ENCODE measurements around the gene POU2F2.

DNA sequence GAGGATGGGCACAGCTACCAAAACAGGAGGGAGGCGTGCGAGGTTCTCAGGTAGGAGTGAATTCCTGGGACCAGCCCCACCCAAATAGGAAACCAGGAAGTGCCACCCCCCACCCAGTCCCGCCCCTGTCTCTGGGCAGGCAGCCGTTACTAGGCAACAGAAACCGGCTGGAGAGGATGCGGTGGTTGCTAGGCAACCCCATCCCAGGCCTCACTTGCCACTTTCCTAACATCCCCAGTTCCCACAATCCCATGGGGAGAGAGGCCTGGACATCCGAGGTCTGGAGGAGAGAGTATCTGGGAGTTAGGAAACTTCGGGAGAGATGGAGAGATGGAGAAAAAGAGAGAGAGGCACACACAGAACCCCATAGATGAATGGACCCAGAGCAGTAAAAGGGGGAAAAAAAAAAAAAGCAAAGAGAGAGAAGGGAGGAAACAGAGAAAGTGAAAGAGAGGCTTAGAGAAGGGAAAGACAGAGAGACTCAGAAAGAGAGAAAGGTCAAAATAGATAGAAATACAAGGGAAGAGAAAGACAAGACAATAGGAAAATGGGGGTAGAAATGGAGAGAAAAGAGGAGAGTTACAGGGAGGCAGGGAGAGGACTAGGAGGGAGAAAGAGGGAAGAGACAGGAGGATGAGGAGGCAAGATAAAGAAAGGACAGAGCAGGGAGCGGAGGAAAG lies 66.0 kb downstream of the POU2F2 start:
- TF ChIP-seq, protein P1, sequence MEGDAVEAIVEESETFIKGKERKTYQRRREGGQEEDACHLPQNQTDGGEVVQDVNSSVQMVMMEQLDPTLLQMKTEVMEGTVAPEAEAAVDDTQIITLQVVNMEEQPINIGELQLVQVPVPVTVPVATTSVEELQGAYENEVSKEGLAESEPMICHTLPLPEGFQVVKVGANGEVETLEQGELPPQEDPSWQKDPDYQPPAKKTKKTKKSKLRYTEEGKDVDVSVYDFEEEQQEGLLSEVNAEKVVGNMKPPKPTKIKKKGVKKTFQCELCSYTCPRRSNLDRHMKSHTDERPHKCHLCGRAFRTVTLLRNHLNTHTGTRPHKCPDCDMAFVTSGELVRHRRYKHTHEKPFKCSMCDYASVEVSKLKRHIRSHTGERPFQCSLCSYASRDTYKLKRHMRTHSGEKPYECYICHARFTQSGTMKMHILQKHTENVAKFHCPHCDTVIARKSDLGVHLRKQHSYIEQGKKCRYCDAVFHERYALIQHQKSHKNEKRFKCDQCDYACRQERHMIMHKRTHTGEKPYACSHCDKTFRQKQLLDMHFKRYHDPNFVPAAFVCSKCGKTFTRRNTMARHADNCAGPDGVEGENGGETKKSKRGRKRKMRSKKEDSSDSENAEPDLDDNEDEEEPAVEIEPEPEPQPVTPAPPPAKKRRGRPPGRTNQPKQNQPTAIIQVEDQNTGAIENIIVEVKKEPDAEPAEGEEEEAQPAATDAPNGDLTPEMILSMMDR (IDR thresholded peaks at IDR 0.05) = no peak
- no peak for TF ChIP-seq POLR2A (IDR thresholded peaks at IDR 0.05)

All from lower leg skin (tissue), 3 donors.